SK-N-MC (cell line): Measurements from ENCODE around the gene DUSP2.

Experiments
- EZH2 ChIP-seq: fragments of 200-600 bp; sonication (generic); IDR thresholded peaks from one replicate; pipeline ENCODE4 v1.6.1; 2017; ENCODE audit warnings: antibody characterized with exemption
- FOXP2 ChIP-seq: optimal IDR thresholded peaks from 2 replicates; pipeline ENCODE3; 2011; ENCODE audit warnings: mild to moderate bottlenecking, moderate library complexity; ENCODE audit not compliant: insufficient read depth; ENCODE audit errors: extremely low read length, control extremely low read depth
- POLR2AphosphoS5 ChIP-seq: IDR thresholded peaks from 2 replicates; pipeline ENCODE4 v1.6.1; 2012; ENCODE audit warnings: mild to moderate bottlenecking, low read depth, low read length, borderline replicate concordance

GRCh38 chr2:96113951-96114350, 31.3 kb downstream of the DUSP2 start:
- no peak for TF ChIP-seq POLR2AphosphoS5
- no peak for TF ChIP-seq EZH2
- TF ChIP-seq FOXP2, result no peak
